SKM-1 treated with dmso at 0.1 percent for 144 hours (cell line): Measurements from ENCODE around the gene ST6GALNAC1.
"Not testable (repeated sequence)": the region's sequence is repeated elsewhere in the genome, so short reads cannot be mapped to it uniquely, and the experiment has no call there.

Experiments
- DNase-seq: peaks from one replicate; lab custom pipeline; 2025; ENCODE audit not compliant: unreplicated experiment; lab: John Stamatoyannopoulos, UW

The ST6GALNAC1 gene

DNA sequence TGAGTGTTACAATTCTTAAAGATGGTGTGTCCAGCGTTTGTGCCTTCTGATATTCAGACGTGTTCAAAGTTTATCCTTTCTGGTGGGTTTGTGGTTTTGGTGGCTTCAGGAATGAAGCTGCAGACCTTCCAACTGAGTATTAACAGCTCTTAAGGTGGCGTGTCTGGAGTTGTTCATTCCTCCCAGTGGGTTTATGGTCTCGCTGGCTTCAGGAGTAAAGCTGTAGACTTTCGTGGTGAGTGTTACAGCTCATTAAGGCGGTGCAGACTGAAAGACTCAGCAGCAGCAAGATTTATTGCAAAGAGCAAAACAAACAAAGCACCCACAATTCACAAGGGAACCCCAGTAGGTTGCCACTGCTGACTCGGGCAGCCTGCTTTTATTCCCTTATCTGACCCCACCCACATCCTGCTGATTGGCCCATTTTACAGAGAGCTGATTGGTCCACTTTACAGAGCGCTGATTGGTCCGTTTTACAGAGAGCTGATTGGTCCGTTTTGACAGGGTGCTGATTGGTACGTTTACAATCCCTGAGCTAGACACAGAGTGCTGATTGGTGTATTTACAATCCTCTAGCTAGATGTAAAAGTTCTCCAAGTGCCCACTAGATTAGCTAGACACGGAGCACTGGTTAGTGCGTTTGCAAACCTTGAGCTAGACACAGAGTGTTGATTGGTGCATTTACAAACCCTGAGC is 29.3 kb downstream of the ST6GALNAC1 start:
- DNase-seq = not testable (repeated sequence)

DNA sequence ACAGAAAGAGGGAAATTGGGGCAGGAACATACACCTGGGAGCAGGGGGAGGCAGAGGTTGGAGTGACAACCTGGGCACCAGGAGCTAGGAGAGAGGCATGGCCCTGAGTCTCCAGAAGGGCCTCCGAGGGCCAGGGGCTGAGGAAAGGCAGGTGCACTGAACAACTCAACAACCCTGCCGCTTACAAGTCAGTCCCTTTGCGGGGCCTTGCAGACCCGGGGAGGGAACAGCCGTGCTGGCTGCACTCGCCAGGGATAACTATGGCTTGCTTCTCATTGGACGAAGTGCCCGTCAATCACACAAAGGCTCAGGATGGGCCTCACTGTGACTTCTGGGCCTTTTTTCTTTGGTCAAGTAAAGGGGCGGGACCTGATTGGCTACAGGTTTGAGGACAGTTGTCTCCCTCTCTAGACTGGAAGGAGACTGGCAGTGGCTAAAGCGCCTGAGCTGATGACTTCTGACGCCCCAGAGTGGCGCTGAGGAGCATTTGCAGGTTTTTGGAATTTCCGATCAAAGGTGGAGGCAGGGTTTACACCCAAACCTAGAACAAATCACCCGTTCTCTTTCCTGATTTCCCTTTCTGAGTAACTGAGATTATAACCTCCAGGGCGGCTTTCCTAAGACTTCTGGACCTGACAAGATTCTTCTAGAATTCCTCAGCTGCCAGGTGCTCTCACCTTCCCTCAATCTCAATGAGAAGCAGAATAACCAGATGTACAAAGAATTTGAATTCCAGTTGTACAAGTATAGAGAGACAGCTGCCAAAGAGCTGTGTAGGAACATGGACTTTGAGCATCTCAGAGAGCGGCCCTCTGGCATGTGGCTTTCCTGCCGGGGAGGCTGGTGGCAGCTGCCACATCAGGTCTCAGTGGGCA is 30.3 kb downstream of the ST6GALNAC1 start:
- no peak for DNase-seq

DNA sequence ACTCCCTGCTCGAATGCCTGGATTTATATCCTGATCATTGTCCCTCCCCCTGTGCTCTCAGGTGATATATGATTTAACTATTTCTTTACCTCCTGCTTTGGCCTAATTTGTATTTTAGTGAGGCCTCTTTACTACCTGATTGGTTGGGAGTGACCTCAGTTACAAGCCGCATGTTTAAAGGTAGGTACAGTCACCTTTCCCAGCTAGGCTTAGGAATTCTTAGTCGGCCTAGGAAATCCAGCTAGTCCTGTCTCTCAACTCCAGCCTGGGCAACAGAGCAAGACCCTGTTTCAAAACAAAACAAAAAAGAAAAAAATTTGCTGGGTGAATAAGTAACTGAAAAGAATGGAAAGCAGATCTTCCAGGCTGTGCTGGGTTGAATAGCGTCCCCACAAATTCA is 31.1 kb downstream of the ST6GALNAC1 start:
- no peak for DNase-seq

DNA sequence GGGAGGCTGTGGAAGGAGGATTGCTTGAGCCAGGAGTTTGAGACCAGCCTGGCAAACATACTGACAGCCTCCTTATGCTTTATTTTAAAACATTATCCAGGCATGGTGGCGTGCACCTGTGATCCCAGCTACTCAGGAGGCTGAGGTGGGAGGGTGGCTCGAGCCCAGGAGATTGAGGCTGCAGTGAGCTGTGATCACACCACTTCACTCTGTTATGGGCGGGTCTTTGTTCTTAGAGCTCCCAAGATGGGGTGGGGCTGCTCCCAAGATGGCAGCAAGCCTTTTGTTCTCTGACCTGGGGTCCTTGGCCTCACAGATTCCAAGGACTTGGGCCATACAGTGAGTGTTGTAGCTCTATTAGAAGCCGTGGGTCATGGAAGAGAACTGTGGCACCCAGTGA is 31.8 kb downstream of the ST6GALNAC1 start:
- DNase-seq = no peak

DNA sequence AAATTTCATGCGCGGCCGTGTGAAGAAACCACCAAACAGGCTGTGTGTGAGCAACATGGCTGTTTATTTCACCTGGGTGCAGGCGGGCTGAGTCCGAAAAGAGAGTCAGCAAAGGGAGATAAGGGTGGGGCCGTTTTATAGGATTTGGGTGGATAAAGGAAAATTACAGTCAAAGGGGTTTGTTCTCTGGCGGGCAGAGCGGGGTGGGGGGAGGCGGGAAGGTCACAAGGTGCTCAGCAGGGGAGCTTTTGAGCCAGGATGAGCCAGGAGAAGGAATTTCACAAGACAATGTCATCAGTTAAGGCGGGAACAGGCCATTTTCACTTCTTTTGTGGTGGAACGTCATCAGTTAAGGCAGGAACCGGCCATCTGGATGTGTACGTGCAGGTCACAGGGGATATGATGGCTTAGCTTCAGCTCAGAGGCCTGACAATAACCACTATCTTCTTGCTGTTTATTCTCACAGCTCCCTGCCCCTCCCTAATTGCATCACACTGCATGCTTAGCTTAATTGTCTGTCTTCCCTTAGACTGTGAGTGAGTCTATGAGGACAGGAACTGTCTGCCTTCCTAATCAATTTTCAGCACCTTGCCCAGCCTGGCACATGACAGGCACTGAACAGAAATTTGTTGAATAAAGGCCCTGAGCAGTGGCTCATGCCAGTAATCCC is 32.3 kb downstream of the ST6GALNAC1 start:
- DNase-seq = not testable (repeated sequence)

DNA sequence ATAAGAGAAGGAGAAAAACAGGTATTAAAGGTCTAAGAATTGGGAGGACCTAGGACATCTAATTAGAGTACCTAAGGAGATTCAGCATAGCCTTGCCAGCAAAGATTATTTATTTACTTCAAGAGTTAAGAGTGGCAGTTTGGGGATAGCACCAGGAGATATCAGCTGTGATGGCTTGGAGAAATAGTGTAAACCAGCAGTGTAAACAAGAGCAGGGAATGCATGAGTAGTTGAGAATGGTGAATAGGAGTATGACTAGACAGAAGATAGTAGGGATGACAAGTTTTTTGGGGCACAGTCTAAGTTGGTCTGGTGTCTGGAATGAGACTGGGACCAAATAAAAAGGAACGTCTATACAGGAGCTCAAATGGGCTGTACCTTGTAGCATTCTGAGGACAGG is 36.9 kb downstream of the ST6GALNAC1 start:
- DNase-seq = not testable (repeated sequence)

DNA sequence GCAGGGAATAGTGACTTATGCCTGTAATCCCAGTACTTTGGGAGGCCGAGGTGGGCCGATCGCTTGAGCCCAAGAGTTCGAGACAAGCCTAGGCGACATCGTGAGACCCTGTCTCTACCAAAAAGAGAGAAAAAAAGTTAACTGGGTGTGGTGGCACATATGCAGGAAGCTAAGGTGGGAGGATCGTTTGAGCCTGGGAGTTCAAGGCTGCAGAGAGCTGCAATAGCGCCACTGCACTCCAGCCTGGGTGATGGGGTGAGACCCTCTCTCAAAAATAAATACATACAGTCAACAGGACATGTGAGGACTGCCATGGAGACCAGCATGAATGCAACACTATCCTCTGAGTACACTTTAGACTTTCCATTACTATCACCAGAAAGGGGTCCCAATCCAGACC is 42.5 kb downstream of the ST6GALNAC1 start:
- DNase-seq = no peak

DNA sequence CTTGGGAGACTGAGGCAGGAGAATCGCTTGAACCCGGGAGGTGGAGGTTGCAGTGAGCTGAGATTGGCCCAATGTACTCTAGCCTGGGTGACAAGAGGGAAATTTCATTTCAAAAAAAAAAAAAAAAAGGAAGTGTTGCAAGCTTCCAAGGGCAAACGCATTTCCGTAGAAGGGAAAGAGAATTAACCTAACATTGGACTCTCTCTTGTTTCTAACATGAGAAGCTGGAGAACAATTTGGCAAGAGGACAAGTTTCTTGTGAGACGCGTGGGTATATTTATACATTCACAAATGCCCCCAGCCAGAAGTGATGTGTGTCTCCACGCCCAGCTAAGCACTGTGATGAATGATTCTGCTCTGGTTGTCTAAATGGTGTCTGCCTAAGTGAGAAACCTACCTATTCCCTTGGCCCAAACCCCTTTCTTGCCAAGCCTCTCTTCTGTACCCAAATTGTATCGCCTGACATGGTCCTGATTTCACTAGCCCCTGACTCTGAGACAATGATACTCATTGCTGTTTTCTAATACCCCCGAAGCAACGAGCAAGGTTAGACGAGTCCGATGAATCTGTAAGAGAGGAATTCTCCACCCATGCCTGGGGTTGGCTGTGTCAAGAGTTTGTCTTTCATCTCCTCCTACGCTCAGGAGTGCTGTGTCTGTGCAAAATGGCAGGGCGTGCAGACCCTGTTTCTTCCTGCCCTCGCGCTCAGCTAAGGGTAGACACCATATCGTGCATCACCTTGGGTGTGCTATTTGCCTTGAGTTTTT is 43.7 kb downstream of the ST6GALNAC1 start:
- DNase-seq = peak; percentile 69

DNA sequence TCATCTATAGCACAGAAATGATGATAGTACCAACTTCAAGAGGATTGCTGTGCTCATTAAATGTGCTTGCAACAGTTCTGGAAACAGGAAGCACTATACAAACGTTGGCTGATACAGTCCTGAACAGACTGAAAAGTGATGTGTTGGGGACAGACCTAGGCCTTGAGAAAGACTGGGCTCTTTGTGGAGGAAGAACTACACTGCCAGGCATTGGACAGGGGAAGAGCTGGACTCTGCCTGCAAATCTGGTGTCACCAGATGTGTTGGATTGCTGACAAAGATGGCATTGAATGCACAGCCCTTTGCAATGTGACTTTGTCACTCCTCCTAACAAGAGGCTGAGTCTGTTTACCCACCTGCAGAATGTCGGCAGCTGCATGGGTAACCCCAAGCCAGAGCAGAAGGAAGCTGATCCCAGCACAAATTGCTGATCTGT is 45.5 kb downstream of the ST6GALNAC1 start:
- DNase-seq = peak; percentile 82

DNA sequence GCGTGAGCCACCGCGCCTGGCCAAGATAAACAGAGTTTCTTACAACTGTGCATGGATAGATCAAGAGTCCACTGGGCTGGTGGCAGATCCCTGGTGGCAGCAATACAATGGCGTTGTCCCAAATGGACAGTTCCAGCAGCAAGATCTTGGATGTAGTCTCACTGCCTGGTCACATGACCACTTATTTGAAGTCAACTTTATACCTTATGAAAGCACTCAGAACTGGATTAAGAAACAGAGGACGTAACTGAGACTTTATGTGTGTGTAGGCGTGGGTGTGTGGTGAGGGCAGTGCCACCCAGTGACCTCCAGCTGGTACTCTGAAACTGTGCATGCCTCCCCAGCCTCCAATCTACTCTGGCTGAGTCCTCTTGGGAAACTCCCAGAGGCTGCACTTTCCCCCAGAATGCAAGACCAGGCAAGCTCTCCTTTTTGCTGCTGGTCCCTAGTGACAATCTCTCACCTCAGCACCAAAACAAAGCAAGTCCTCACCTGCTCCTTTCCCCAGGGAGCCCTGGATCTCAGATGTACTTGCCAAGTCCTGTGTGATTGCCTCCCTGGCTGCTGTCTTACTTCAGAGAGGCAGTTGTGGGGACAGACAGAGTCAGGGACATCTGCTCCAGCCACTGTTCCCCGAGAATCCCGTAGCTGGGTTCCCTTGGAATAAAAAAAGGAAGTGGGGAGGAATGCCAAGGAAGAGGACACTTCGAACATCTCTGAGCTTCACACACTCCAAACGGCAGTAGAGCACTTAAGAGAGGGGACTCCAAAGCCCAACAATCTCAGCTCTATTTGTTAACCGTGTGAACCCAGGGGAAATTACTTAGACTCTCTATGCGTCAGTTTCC is 46.2 kb downstream of the ST6GALNAC1 start:
- no peak for DNase-seq

DNA sequence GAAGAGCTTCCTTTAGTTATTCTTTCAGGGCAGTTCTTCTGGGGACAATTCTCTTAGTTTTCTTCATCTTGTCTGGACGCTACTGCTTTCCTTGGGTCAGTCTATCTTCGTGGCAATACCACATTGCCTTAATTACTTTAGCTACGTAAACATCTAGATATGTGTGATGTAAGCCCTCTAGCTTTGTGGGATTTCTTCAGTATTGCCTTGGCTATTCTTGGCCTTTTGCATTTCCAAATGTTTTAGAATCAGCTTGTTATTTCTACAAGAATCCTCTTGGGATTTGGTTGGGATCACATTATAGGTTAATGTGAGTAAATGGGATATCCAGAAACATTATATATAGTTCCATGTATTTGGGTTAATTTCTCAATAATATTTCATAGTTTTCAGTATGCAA is 48.9 kb downstream of the ST6GALNAC1 start:
- no peak for DNase-seq

DNA sequence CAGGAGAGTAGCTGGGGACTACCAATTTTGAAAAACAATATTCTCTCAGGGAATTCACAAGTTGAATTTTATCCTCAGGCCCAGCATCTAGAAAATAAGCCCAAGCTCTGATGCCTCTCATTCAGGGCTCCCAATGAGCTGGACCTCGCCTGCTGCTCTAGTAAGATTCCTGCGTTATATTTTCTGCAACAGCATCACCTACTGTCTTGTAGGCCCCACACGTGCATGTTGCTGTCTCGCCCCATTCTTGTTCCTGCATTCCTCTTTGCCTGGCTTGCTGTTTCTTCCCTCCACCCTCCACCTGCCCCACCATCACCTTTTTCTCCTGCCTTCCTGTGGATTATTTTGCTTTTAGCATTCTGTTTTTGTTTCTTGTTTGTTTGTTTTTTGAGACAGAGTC is 49.6 kb downstream of the ST6GALNAC1 start:
- DNase-seq = no peak

DNA sequence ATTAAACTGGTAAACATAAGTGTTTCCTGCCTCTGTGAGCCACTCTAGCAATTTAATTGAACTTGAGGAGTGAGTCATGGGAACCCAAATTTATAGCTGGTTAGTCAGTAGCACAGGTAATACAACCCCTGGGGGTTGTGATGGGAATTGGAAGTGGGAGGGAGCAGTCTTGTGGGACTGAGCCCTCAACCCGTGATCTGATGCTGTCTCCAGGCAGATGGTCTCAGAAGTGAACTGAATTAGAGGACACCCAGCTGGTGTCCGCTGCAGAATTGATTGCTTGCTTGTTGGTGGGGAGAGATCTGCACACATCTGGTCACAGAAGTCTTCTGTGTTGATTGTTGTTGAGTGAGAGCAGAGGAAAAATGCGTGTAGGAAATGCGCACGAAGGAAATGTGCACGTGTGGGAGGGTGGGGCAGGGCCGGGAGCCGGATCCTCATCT is 50.2 kb downstream of the ST6GALNAC1 start:
- DNase-seq = no peak

DNA sequence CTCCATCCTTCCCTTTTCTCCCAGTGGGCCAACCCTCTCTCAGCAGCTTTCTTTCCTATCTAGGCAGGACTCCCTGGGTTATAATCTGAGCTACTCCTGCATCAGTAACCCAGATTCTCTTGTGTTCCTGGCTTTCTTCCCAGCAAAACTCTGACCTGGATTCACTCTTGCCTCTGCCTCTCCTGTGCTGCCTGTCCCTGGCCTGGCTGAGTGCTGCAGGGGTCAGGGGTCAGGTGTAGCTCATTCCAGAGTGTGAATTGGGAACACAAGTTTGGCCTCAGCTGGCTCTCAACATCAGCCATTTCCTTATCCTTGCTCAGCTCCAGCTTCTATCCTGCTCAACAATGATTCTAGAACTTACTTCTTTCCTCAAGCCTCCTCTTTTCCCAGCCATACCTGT is 55.4 kb downstream of the ST6GALNAC1 start:
- DNase-seq = no peak

DNA sequence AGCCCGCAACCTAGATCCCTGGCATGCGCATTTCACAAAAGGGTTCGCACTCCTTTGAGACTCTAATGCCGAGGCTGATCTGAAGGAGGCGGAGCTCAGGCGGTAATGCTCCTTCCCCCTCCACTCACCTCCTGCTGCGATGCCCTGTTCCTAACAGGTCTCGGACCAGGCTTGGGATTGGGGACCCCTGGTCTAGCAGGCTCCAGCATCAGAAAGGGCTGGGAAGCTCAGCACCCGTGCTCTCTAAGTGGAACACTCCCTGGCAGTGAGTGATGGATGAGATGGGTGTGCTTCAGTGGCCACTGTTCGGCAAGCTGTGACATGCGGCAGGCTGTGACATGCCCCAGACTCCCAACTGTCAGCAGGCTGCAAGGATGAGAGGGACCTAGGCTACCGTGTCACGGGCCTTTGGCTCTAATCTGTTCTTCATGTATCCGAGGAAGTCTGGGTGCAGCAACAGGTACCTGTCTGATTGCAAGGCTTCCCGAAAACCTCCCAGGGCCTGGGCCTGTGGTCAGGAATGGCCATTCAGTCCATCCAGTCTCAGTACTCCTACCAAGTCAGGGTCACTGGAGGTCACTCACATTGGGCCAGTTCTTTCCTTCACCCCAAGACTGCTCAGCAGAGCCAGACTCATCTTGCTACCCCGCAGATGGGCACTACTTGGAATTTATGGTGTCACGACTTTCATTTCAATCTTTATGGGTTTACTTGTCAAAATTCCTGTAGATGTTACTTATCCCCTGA is 56.6 kb downstream of the ST6GALNAC1 start:
- DNase-seq = no peak

DNA sequence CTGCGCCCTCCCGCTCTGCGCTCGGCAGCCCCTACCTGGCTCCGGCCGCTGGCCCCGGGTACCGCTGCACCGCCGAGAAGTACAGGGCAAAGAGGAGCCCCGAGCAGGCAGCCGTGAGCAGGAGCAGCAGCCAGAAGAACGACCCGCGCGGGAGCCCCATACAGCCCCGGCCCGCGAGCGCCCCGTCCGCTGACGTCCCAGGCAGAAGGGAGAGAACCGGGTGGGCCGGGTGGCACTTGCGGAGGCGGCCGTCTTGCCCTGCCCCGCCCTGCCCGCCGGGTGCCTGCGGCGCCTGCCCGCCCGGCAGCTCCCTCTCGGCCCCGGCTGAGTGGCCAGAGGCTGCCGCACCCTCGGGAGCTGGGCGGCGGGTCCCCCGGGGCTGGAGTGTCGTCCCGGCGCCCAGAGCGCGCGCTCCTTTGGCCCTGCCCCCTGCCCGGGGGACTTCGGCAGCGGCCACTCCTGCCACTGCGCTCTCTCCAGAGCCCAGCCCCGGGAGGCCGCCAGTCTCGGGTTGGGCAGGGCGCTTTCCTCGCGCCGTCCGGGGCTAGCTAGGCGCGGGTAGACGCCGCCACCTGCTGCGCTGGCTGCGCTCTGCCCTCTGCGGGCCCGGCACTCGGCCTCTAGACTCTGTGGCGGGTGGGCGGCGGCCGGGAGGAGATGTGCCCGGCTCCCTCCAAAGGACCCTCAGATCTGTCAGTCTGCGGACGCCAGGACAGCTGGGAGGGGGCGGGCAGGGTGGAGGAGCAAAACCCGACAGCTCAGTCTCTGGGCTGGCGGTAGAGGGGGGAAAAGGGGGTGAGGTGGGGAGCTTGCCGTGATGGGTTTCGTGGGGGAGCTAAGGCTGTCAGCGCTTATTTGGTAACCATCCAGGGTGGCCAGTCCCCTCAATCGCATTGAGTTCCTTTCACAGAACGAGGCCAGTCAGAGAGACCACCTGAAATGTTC is 57.6 kb downstream of the ST6GALNAC1 start, which contains the start of gene ST6GALNAC2:
ST6GALNAC2 (minus strand) TSS at position 212 of the 945 bp plus-strand sequence; CDS start at position 160, 52 bp downstream.
- peak; percentile 14 for DNase-seq

DNA sequence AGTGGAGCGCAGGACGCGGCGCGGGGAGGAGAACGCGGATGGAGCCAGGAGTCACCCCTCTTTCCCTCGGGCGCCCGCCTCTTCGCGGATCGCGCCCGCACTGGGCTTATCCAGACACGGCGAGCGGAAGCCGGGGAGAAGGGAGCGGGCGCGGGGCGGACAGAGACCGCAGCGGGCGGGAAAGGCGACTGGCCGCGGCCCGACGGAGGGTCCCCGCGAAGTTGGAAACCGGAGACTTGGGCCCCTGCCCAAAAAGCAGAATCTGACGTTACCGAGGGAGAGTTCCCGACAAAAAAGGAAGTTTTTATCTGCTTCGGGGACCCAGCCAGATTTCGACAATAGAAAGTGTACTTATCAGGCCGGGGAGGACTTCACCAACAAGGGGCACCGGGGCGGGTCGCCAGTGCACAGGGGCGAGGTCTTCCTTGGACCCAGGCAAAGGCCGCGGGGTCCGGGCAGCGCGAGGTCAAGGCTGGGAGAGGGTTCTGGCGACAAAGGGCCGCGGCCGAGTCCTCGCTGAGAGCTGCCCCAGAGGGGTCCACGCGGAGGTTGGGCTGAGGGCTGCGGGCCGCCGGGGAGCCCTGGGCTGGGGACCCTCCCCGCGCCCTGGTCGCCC is 58.4 kb downstream of the ST6GALNAC1 start:
- no peak for DNase-seq
